OCI-LY1 (cell line): ENCODE results near the gene IRX3.

Source experiments
- H2AFZ ChIP-seq: fragments of 200-600 bp; sonication (generic), shearing (Covaris generic); 2 replicates; pipeline ENCODE4 v1.6.0; 2014; ENCODE audit warnings: antibody characterized with exemption, mild to moderate bottlenecking, low read length
- H3F3A ChIP-seq: fragments of 200-600 bp; sonication (generic), shearing (Covaris generic); 2 replicates; pipeline ENCODE4 v1.6.0; 2014; ENCODE audit warnings: mild to moderate bottlenecking, antibody characterized with exemption, low read length, moderate library complexity; ENCODE audit not compliant: insufficient read depth
- H3K27ac ChIP-seq: fragments of 200-600 bp; sonication (generic); 2 replicates; pipeline ENCODE4 v1.5.1; 2014; ENCODE audit warnings: low read length, mixed run types, mild to moderate bottlenecking, low read depth; ENCODE audit not compliant: poor library complexity, severe bottlenecking
- H3K27me3 ChIP-seq: fragments of 200-600 bp; sonication (generic); 2 replicates; pipeline ENCODE4 v1.6.0; 2014; ENCODE audit warnings: antibody characterized with exemption, mild to moderate bottlenecking, low read length, moderate library complexity; ENCODE audit not compliant: insufficient read depth
- H3K36me3 ChIP-seq: fragments of 200-600 bp; sonication (generic); 2 replicates; pipeline ENCODE4 v1.6.1; 2014; ENCODE audit warnings: mild to moderate bottlenecking, antibody characterized with exemption, low read length, moderate library complexity, mixed read lengths; ENCODE audit not compliant: insufficient read depth
- H3K4me1 ChIP-seq: fragments of 200-600 bp; sonication (generic); 2 replicates; pipeline ENCODE4 v1.5.1; 2014; ENCODE audit warnings: mild to moderate bottlenecking, low read length, moderate library complexity; ENCODE audit not compliant: insufficient read depth, severe bottlenecking
- H3K4me2 ChIP-seq: fragments of 200-600 bp; sonication (generic), shearing (Covaris generic); 2 replicates; pipeline ENCODE4 v1.6.1; 2014; ENCODE audit warnings: low read length
- H3K4me3 ChIP-seq: fragments of 200-600 bp; sonication (generic); 2 replicates; pipeline ENCODE4 v1.5.1; 2014; ENCODE audit warnings: low read length, low read depth, mild to moderate bottlenecking, mixed read lengths; ENCODE audit not compliant: poor library complexity, severe bottlenecking
- H3K79me2 ChIP-seq: fragments of 200-600 bp; shearing (Covaris generic); 2 replicates; pipeline ENCODE4 v1.6.1; 2016; ENCODE audit warnings: mixed run types, low read length, mixed read lengths; ENCODE audit not compliant: insufficient read depth
- H3K9ac ChIP-seq: fragments of 200-600 bp; sonication (generic), shearing (Covaris generic); 2 replicates; pipeline ENCODE4 v1.6.1; 2014; ENCODE audit warnings: mild to moderate bottlenecking, low read length, mixed read lengths
- H3K9me2 ChIP-seq: fragments of 200-600 bp; sonication (generic), shearing (Covaris generic); 2 replicates; pipeline ENCODE4 v1.6.1; 2014; ENCODE audit warnings: low read depth, mild to moderate bottlenecking, low read length, mixed read lengths
- H3K9me3 ChIP-seq: fragments of 200-600 bp; shearing (Covaris generic); 2 replicates; pipeline ENCODE4 v1.6.1; 2014; ENCODE audit warnings: low read length, mixed read lengths
- H4K20me1 ChIP-seq: fragments of 200-600 bp; sonication (generic), shearing (Covaris generic); 2 replicates; pipeline ENCODE4 v1.6.0; 2016; ENCODE audit warnings: mild to moderate bottlenecking, low read length; ENCODE audit not compliant: insufficient read depth
- EZH2 ChIP-seq: fragments of 200-600 bp; sonication (generic), shearing (Covaris generic); IDR thresholded peaks from 2 replicates; pipeline ENCODE4 v1.8.0; 2017; ENCODE audit warnings: borderline replicate concordance, mixed run types, mild to moderate bottlenecking, antibody characterized with exemption, low read length, moderate library complexity, mixed read lengths
- TF ChIP-seq, protein P1 (sequence below): fragments of 200-600 bp; sonication (generic), shearing (Covaris generic); IDR thresholded peaks from 2 replicates; pipeline ENCODE4 v1.5.1; 2017; ENCODE audit warnings: mild to moderate bottlenecking, antibody characterized with exemption, low read length, moderate library complexity, mixed read lengths

IRX3 gene

GRCh38 chr16:54288030-54288834, 1.6 kb upstream of the IRX3 start:
- Histone ChIP-seq H3K4me2 (no peak overlapping the region), H3K27me3 (no peaks in the 10 kb centered on the region), H3K9ac (no peak overlapping the region), H3K9me2 (no peaks in the 10 kb centered on the region), H3K4me1 (no peaks in the 10 kb centered on the region), H2AFZ (no peak overlapping the region), H3K79me2 (no peaks in the 10 kb centered on the region), H3K27ac (no peak overlapping the region), H4K20me1 (no peaks in the 10 kb centered on the region), H3K36me3 (no peaks in the 10 kb centered on the region), H3F3A (no peaks in the 10 kb centered on the region), H3K4me3 (no peak overlapping the region), H3K9me3 (no peaks in the 10 kb centered on the region)
- no peak for TF ChIP-seq EZH2
- TF ChIP-seq, protein P1, sequence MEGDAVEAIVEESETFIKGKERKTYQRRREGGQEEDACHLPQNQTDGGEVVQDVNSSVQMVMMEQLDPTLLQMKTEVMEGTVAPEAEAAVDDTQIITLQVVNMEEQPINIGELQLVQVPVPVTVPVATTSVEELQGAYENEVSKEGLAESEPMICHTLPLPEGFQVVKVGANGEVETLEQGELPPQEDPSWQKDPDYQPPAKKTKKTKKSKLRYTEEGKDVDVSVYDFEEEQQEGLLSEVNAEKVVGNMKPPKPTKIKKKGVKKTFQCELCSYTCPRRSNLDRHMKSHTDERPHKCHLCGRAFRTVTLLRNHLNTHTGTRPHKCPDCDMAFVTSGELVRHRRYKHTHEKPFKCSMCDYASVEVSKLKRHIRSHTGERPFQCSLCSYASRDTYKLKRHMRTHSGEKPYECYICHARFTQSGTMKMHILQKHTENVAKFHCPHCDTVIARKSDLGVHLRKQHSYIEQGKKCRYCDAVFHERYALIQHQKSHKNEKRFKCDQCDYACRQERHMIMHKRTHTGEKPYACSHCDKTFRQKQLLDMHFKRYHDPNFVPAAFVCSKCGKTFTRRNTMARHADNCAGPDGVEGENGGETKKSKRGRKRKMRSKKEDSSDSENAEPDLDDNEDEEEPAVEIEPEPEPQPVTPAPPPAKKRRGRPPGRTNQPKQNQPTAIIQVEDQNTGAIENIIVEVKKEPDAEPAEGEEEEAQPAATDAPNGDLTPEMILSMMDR, result no peak

DNA sequence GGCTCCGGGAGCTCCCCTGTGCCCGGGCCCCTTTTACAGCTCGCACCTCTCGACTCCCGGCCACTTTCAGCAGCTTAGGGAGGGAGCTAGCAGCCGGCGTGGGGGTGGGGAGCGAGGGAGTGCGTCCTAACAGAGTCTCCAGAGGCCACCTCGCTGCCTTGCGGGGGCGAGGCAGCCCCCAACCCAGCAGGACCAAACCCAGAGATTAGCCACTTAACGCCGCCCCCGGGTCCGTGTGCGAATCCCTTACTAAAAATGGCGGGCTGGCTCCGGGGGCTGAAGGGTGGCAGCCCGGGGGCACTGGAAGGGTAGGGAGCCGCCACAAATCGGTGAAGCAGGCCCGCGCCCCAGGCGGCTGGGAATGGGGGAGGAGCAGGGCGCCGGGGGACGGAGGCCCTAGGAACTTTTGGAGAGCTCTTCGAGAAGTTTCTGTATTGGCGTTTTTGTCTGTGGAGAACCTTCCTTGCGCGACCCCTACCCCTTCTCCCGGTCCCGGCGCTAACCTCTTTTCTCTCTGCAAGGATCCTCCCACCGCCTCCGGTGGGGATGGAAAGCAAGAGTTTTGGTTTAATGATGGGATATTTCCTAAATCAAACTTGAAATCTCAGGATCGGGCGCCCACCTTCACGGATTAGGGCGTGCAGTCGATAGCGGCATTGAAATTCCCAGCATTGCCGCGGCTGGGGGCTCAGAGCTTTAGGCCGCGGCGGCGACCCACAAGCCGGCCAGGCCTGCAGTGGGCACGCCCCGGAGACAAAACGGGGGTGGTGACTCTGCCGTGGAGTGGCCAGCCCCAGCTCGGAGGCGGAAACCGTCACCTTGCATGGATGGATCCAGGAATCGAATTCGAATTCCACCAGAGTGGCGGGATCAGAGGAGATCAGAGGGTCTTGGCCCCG, 793 bp upstream of the IRX3 start:
- Histone ChIP-seq H2AFZ (no peak overlapping the region), H3K27me3 (no peaks in the 10 kb centered on the region), H4K20me1 (no peaks in the 10 kb centered on the region), H3K4me1 (no peaks in the 10 kb centered on the region), H3K4me2 (no peak overlapping the region), H3K9ac (no peak overlapping the region), H3K4me3 (no peak overlapping the region), H3K36me3 (no peaks in the 10 kb centered on the region), H3K27ac (no peak overlapping the region), H3F3A (no peaks in the 10 kb centered on the region), H3K9me3 (no peaks in the 10 kb centered on the region), H3K9me2 (no peaks in the 10 kb centered on the region), H3K79me2 (no peaks in the 10 kb centered on the region)
- no peak for TF ChIP-seq EZH2
- TF ChIP-seq, protein P1, result no peak

GRCh38 chr16:54286090-54286365, 559 bp downstream of the IRX3 start:
- Histone ChIP-seq H3F3A (no peaks in the 10 kb centered on the region), H3K79me2 (no peaks in the 10 kb centered on the region), H3K36me3 (no peaks in the 10 kb centered on the region), H3K27ac (no peak overlapping the region), H3K4me1 (no peaks in the 10 kb centered on the region), H3K9me2 (no peaks in the 10 kb centered on the region), H3K9ac (no peak overlapping the region), H3K9me3 (no peaks in the 10 kb centered on the region), H3K4me3 (no peak overlapping the region), H3K27me3 (no peaks in the 10 kb centered on the region), H4K20me1 (no peaks in the 10 kb centered on the region), H3K4me2 (no peak overlapping the region), H2AFZ (no peak overlapping the region)
- TF ChIP-seq EZH2, result no peak
- TF ChIP-seq, protein P1, result no peak
